Right lobe of liver (tissue), 6 donors: ENCODE measurements around the gene SH3BGRL3. TPM values are rescaled to one million over a fixed set of nuclear protein-coding genes. Genes with fewer than 3 reads are reported as not detected.

Experiments used
- ATAC-seq, 4 donors: fragments of 200-7000 bp; cut with Tn5 transposase; one replicate each; pipeline ENCODE4 v1.9.1; 2020; ENCODE audit warnings: mild to moderate bottlenecking in 4 of 4, moderate library complexity in 4 of 4
- DNase-seq, 3 donors: peaks; one replicate each; pipeline ENCODE4 v3.0.0-alpha.2; 2020
- H3K27ac ChIP-seq, 3 donors: fragments of 200-600 bp; one replicate each; pipeline ENCODE4 v1.8.0; 2022
- H3K27me3 ChIP-seq, 2 donors: fragments of 200-600 bp; one replicate each; pipeline ENCODE4 v1.8.0; 2022
- H3K36me3 ChIP-seq, 4 donors: fragments of 200-600 bp; sonication (generic) in 1 of 4; one replicate each; pipeline versions ENCODE4 v1.5.1 to v1.8.0; 2017 to 2022; ENCODE audit warnings: control low read depth in 1 of 4
- H3K4me1 ChIP-seq, 4 donors: fragments of 200-600 bp; sonication (generic) in 1 of 4; one replicate each; pipeline versions ENCODE4 v1.5.1 to v1.8.0; 2017 to 2022; ENCODE audit warnings: control low read depth in 1 of 4
- H3K4me3 ChIP-seq, 3 donors: fragments of 200-600 bp; one replicate each; pipeline ENCODE4 v1.8.0; 2022
- H3K9me3 ChIP-seq, 4 donors: fragments of 200-600 bp; sonication (generic) in 1 of 4; one replicate each; pipeline versions ENCODE4 v1.5.1 to v1.8.0; 2017 to 2022; ENCODE audit warnings: control low read depth in 1 of 4
- CTCF ChIP-seq, 4 donors: fragments of 200-600 bp in 3 of 4; fragments of 450-650 bp in 1 of 4; IDR thresholded peaks; one replicate each; pipeline versions ENCODE4 v1.5.1 to v1.8.0; 2016 to 2022; ENCODE audit warnings: antibody characterized with exemption in 4 of 4, mild to moderate bottlenecking in 2 of 4
- POLR2A ChIP-seq: fragments of 450-650 bp; IDR thresholded peaks from one replicate; pipeline ENCODE4 v1.6.1; 2017; ENCODE audit warnings: antibody characterized with exemption, mild to moderate bottlenecking
- WGBS: methylation state at CpG from one replicate; pipeline ENCODE4 v1.1.6; 2018; ENCODE audit warnings: low coverage, low lambda C conversion rate; ENCODE audit not compliant: insufficient coverage; ENCODE audit errors: missing lambda C conversion rate; 5-methylcytosine and 5-hydroxymethylcytosine counted together
- intact Hi-C, 2 donors: fragments of 100-400 bp; cut with DNase I; formaldehyde crosslinking; loops; one replicate each; pipeline versions ENCODE4 v1.11.2 to v1.14.1; 2022
- total RNA-seq, 6 experiments: library from RNA; depleted of rRNA in 2 of 6; stranded (reverse); fragments of >200 nt in 2 of 6; fragmentation: NEBNext Ultra II Directional in 3 of 6; extraction: Animal tissue kit (Norgen Biotek cat#: 25700) in 3 of 6; gene quantifications; one replicate each; pipeline versions ENCODE4 v1.1.0 to v1.2.4, GENCODE V29; 2016 to 2023
- donor health status: DM: no; HTN: yes; CAD: no.
- donor health status: DM: no; HTN: no; CAD: no.
- donor health status: DM: no; HTN: no; CAD: no.
- donor health status: DM: no; HTN: yes; CAD: no.
- donor health status: DM: no; HTN: yes; CAD: no.

SH3BGRL3 gene
- total RNA-seq, 6 experiments from 2014 or later = 26.3 to 61.8 (median 34.9) TPM

GRCh38 chr1:26282401-26282918, 2.6 kb downstream of the SH3BGRL3 start:
- 57% methylated on average over 1 of the region's 22 CpGs for WGBS
- ATAC-seq (no peak), DNase-seq (no peak)
- Histone ChIP-seq H3K4me3 (no peak overlapping the region), H3K9me3 (no peaks in the 10 kb centered on the region), H3K4me1 (peaks cover 0 to 30% (median 10%) of the 10 kb centered on the region in 4 donors), H3K36me3 (no peaks in the 10 kb centered on the region), H3K27ac (no peak overlapping the region), H3K27me3 (no peaks in the 10 kb centered on the region)
- no peak for TF ChIP-seq POLR2A
- TF ChIP-seq CTCF (IDR thresholded peaks at IDR 0.05) = no peak
- intact Hi-C loops = loop anchor here (5.0 to 10.0 kb wide), 2 partner anchors 40 to 82 kb away; no protein-coding TSS in a partner anchor

DNA sequence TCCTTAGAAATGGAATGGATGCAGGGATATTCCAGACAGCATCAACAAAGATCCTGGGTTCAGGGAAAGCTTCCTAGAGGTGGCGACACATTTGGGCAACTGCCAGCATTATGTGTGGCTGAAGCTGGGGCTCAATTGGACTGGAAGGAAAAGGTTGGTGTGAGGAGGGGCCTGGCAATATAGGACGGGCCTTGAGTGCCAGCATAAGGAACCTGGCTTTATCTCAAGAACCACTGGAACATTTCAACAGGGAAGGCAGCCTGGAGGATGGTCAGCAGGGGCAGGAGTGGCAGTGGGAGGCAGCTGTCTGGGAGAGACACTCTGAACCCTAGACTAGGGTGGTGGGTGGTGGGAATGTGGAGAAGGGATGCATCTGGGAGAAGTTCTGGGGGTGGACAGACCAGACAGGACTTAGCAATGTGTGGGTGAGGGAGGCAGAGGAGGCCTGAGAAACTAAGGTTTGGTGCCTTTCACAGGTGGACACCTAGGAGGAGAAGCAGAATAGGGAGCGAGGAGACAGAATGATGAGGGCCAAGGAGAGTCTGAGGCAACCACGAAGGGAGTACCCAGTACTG, 3.5 kb downstream of the SH3BGRL3 start:
- Histone ChIP-seq H3K36me3 (no peaks in the 10 kb centered on the region), H3K9me3 (no peaks in the 10 kb centered on the region), H3K27me3 (no peaks in the 10 kb centered on the region), H3K27ac (no peak overlapping the region), H3K4me1 (peaks cover 0 to 21% (median 6%) of the 10 kb centered on the region in 4 donors), H3K4me3 (no peak overlapping the region)
- no peak for ATAC-seq
- no peak for TF ChIP-seq POLR2A
- no peak for TF ChIP-seq CTCF (IDR thresholded peaks at IDR 0.05)
- intact Hi-C loops = loop anchor here (5.0 to 10.0 kb wide), 2 partner anchors 39 to 81 kb away; no protein-coding TSS in a partner anchor
- WGBS = 63% methylated on average over 3 of the region's 4 CpGs
- no peak for DNase-seq

- no peak for ATAC-seq
- Histone ChIP-seq H3K4me3 (no peak overlapping the region), H3K27ac (no peak overlapping the region), H3K4me1 (peaks cover 0 to 15% (median 3%) of the 10 kb centered on the region in 4 donors), H3K9me3 (no peaks in the 10 kb centered on the region), H3K27me3 (no peaks in the 10 kb centered on the region), H3K36me3 (no peaks in the 10 kb centered on the region)
- DNase-seq = no peak
- intact Hi-C loops = loop anchor here (5.0 to 10.0 kb wide), 2 partner anchors 38 to 81 kb away; no protein-coding TSS in a partner anchor
- WGBS = 47% methylated on average over 4 of the region's 12 CpGs
- TF ChIP-seq POLR2A (no peak), CTCF (IDR thresholded peaks at IDR 0.05) (no peak)
Measured at GRCh38 chr1:26283871-26284596, 4.1 kb downstream of the SH3BGRL3 start.

DNA sequence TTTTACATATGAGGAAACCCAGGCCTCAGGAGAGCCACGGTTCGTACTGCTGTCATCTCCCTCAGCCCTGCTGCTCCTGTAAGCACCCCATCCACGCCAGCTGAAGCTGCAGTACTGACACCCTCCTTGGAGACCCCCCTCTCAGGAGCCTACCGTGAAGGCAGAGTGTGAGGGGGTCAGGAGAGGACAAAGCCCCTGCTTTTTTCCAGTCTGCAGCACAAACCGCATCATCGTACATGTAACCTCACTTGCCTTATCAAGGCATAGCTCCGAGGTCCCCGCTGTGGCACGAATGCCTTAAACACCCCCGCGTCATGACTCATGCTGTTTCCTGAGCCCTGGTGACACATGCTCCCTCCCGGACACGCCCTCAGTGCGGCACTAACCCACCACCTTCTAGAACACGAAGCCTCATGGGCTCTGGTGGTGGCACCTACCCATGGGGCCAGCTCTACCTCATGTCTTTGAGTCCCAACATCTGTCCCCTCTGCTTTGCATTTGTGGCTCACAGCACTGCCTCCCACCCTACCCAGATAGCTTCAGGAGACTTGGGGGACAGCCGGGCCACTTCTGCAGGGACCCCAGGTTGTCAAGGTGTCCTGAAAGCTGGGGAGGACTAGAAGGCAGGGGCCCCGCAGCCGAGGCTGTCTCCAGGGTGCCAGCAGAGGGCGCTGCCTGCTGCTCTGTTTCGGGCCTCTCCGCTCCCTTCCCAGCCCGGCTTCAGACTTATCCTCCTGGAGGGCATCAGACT, 4.9 kb downstream of the SH3BGRL3 start:
- H3K4me1 ChIP-seq = peaks cover 0 to 10% (median 0%) of the 10 kb centered on the region in 4 donors
- no peaks in the 10 kb centered on the region for H3K36me3 ChIP-seq
- no peaks in the 10 kb centered on the region for H3K27me3 ChIP-seq
- peak overlapping the region in 1 of 3 donors; percentile 4 for H3K27ac ChIP-seq
- DNase-seq (peak in 2 of 3 donors; percentile 65 to 71), ATAC-seq (peak; percentile 45 to 59 (median 48))
- 42% methylated on average over 10 of the region's 22 CpGs for WGBS
- H3K4me3 ChIP-seq = no peak overlapping the region
- intact Hi-C loops = loop anchor here (5.0 to 10.0 kb wide), 2 partner anchors 38 to 80 kb away; no protein-coding TSS in a partner anchor
- TF ChIP-seq POLR2A (no peak), CTCF (IDR thresholded peaks at IDR 0.05) (peak; percentile 66 to 78 (median 71))
- H3K9me3 ChIP-seq = no peaks in the 10 kb centered on the region
